GM18868 (cell line): Measurements from ENCODE around the gene HS6ST1.
A peak's percentile ranks its signal among the peaks of the same experiment; 100 is the strongest.

Experiments
- ATAC-seq: cut with Tn5 transposase; IDR thresholded peaks from one replicate; pipeline ENCODE4 v1.9.1; 2021; ENCODE audit warnings: mild to moderate bottlenecking, moderate library complexity; ENCODE audit not compliant: unreplicated experiment

HS6ST1 gene

GRCh38 chr2:128284037-128284441 lies 34.6 kb downstream of the HS6ST1 start:
- ATAC-seq = no peak

GRCh38 chr2:128282976-128283810 lies 35.5 kb downstream of the HS6ST1 start:
- ATAC-seq = no peak

DNA sequence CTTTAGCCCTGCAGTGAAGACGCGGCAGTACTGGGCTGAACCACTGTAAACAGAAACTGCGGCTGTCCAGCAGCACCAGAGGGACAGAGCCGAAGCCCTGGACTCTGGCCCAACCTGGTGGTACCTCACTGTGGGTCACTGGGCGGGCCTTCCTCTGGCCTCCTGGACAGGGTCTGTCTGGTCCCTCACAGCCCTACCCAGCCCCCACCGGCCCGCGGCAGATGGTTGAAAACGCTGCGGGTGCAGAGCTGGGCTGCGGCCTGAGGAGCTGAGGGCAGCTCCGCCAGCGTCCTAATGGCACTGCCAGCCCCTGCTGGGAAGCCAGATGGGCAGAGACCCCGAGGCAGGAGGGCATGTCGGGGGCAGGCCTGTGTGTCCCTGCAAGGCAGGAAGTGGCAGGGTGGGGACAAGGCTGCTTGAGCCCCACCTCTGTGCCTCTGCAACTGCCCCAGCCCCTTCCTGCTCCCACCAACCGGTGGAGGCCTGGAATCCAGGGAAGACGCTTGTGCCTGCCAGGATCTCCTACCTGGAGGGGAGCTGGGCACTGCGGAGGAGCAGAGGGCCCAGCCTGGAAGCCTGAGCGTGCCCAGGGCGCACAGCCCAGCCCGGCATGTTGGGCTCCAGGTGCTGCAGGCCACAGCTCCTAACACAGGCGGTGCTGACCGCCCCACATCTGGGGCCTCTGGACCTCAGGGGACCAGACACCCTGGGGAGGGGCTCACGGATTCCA lies 36.3 kb downstream of the HS6ST1 start:
- no peak for ATAC-seq

DNA sequence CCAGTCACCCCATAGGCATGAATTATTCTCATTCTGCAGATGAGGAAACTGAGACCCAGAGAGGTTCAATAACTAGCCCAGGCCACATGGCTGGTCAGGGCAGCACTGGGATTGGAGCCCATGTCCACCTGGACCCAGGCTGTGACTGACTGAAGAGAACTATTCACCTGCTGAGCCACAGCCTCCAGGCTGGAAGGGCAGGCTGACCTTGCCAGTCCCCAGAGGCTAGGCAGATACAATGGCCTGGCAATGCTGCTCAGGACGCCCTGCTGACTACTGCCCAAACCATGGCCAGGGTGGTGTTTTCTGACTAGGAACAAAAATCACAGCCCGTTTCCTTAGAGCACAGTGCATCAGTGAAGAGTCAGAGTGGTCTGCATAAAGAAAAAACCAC lies 36.8 kb downstream of the HS6ST1 start:
- no peak for ATAC-seq

DNA sequence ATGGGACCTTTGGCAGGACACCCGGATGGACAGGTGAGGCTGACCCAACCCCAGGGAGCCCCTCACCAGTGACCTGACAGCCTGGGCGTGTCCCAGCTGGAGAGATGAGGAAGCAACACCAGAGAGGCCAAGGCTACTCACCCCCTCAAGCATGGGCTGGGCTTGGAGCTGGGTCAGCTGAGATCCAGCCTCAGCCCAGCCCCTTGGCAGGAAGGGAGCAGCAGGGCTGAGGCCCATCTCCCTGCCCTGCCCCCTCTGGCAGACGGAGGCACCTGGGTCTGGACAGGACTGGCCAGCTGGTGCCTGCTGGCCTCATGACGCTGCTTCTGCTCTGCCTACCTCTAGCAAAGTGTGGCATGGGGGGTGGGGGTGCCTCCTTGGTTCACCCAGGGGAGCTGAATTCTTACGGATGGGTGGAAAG lies 37.8 kb downstream of the HS6ST1 start:
- no peak for ATAC-seq

DNA sequence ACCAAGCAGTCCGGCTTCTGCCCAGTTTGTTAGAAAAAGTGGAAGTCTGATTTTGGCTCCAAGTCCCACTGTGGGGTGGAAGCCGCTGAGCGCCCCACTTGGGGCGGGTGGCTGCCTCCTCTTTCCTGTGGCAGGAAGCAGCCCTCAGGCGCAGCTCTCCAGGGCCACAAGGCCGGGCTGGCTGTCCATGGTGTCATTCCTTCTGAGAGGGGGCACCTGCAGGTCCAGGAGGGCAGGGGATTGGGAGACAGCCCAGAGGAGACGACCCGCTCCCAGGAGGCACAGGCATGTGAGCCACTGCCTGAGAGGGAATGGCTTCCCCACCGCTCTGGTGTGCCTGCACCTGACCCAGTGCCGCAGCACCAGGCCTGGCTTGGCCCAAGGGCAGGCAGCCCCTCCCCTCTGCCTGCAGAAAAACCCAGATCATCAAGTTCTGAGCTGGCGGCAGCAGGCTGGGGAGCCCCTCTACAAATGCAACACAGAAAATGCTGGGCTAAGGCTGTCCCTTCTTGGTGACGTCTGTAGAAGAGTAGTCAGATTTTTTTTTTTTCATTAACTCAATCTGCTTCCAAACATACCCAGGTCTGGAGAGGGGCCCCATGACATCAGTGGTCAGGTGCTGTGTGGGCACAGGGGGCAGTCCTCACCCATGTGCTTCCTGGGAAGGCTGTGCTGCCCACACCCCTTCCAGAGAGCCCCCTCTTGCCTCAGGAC lies 38.4 kb downstream of the HS6ST1 start:
- peak; percentile 57 for ATAC-seq

GRCh38 chr2:128279786-128280157 lies 38.9 kb downstream of the HS6ST1 start:
- ATAC-seq = peak; percentile 20

DNA sequence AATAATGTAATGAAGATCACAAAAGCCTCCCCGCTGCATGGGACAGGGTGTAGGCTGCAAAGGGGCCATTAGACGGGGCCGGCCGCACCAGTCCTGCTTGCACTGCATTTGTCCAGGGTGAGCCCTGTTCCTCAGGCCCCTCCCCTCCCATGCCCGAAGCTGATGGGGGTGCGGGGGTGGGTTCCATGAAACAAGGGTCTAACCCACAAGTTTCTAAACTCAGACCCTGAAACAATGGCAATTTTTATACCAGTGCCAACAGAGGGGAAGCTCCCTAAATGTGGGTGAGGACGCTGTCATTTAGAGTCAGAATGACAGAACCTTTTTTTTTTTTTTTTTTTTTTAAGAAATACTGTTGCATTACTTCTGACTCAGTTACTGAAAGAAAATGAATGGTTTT lies 39.7 kb downstream of the HS6ST1 start:
- ATAC-seq = no peak

DNA sequence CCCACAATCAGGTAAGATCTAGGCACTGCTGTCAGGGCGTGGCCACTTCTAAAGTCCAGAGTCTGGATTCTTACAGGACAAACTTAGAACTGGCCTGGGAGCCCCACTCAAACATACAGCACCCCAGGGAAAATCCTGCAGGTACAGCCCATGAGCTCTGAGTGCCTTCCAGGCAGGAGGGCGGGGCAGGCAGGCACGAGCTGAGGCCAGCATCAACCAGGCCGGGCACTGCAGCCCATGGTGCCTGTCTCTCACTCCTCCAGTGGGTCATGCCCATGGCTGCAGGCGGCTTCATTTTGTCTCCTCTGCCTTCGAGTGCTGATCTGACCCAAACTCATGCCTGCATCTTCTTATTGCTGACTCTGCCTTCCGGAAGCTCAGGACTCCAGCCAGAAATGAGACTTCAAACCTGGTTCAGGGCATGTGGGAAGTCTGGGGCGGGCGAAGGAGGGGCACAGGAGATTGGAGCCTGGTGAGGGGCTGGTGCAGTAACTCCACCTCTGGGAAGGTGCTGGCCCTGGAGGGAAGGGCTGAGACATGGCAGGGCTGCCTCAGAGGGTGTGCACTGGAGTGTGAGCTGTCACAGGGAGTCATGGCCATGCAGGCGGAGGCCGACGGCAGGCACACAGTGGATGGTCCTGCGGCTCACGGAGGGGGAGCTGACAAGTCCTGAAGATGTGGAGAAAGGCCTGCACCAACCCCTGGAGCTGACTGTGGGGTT lies 40.5 kb downstream of the HS6ST1 start:
- no peak for ATAC-seq

DNA sequence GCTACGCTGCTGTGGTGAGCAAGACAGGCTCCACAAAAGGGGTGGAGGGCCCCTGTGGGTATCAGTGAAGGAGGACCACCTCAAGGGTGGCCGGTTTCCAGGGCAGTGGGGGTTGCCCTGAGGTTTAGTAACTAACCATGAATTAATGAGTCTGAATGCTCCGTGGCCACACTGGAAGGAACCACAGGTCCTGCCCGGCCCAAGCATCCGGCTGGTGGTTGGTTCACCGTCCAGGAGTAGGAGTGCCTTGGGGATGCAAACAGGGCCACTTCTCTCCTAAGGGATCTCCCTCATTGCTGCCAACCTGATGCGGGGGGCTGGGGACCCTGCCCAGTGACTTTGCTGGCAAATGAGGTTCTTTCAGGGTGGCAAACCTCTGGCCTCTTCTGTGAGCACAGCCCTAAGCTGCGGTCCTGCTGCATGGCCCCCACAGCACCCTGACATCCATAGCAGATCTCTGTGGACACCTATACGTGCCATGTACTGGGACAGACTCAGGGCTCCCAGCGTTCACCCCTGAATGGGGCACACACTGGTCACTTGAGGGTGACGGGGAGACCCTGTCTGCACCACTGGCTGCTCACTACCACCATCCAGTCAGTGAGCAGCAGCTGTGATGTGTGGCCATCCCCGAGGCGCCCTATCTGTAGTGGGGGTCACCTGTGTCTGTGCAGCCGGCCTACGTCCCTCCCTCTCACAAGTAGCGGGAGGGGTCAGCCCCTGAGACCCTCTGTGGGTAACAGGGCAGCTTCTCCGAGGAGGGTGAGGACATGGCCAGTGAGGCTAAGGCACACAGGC lies 41.6 kb downstream of the HS6ST1 start:
- no peak for ATAC-seq

DNA sequence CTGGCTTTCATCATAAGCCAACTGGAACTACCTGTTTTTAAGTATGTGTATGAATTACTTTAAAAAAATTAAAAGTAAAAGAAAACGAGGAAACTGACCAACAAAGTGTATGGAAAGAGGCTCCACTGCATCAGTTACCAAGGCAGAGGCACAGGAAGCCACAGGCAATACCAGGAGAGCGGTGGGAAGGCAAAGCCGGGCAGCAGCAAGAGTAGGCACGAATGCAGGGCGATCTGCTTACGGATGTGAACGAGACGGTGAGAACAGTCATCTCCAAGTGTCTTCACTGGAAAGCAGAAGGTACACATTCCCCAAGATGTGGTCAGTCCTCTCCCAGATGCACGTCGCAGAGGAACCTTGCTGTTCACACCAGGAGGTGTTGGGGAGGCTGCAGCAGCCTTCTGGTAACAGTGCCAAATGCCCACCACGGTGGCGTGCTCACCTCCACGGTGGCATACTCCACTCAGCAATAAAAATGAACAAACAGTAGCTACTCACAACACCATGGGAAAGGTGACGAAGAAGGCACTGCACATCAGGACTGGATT lies 43.1 kb downstream of the HS6ST1 start:
- no peak for ATAC-seq

DNA sequence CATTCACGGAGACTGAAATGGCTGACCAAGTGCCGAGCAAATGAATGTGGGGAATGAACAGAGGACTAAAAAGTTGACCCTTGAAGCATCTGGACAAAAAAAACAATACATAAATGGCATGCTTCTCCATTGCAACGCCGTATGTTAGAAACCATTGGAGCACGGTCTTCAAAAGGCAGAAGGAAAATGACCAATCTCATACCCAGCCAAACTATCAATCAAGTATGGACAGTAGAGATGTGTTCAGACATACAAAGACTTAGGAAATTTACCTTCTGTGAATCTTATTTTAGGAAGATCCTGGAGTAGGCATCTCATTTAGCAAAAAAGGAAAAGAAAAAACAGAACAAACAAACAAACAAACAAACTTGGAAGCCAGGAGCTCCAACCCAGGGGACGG lies 44.5 kb downstream of the HS6ST1 start:
- ATAC-seq = no peak

GRCh38 chr2:128273469-128274081 lies 45.1 kb downstream of the HS6ST1 start:
- ATAC-seq = no peak

DNA sequence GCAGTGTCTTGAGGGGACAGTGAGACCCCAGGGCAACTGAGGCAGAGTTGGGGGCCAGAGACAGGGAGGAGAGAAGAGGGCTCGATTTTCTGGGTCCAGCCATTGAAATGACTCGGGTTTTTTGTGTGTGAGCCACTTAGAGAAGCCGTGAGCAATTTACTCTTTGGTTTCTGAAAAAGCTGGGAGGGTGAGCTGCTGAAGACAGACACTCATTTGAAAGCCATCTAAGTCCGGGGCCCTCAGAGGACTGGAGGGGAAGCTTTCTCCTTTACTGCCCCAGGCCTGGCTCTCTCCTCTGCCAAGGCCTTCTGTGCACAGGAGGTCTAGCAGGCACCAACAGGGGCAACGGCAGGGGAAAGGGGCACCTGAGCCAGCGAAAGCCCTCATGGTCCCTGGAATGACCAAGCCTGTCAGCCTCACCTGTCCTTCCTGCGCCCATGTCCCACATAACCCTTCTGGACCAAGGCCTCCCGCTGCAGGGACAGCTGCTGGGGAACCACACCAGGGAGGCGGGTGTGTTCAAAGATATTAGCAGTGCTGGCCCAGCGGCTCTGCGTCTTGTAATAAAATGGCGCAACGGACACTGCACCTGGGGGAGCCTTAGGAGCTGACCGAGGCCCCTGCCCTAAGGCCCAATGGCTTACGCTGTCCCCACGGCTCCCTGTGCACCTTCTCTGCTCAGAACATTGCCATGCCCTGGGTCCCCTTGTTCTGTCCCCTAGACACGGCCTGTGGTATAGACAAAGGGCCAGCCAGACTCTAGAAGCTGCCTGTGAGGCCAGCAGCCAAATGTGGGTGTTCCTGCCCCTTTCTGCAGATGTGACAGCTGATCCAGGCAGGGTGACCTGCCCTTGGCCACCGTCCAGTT lies 45.8 kb downstream of the HS6ST1 start:
- ATAC-seq = no peak

- no peak for ATAC-seq
These were observed 46.6 kb downstream of the HS6ST1 start for GRCh38 chr2:128271911-128272600.

- no peak for ATAC-seq
These were observed 47.1 kb downstream of the HS6ST1 start for GRCh38 chr2:128271597-128271910.

- no peak for ATAC-seq
These were observed 47.7 kb downstream of the HS6ST1 start for GRCh38 chr2:128270672-128271596.
